GM19467 (cell line): ENCODE results near the gene CPED1.
"Not testable (repeated sequence)": the region's sequence is repeated elsewhere in the genome, so short reads cannot be mapped to it uniquely, and the experiment has no call there.

Experiments
- ATAC-seq: cut with Tn5 transposase; IDR thresholded peaks from one replicate; pipeline ENCODE4 v1.9.1; 2021; ENCODE audit warnings: mild to moderate bottlenecking, moderate library complexity; ENCODE audit not compliant: unreplicated experiment

Gene CPED1

DNA sequence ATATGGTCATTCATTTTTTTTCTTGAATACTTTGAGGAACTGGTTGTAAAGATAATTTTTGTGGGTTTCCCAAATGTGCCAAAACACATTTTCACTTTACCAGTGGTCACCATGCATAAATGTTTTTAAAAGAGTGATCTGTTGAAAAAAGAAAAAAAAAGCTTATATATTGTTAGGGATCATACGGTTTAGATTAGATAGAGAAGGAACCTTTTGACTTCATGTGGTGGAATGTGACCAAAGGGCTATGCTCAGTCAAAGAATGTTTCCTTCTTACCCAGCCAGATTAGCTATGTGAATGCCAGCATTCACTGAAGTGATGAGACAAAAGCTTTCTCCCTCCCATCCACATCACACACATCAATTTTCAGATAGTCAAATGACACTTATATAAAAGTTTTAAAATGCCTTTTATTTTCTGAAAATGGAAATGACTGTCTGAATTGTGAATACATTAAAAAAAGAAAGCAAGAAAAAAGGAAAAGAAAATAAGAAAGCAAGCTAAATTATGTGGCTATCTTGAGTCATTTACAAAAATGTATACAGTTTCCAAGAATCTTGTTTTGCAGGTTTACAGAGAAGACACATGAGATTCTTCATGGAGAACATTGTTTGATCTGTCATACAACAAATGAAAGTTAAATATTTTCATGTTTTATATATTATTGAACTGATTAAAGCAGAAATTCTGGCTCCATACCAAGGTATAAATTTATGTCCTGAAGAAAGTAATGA is 8.6 kb upstream of the CPED1 start:
- no peak for ATAC-seq

DNA sequence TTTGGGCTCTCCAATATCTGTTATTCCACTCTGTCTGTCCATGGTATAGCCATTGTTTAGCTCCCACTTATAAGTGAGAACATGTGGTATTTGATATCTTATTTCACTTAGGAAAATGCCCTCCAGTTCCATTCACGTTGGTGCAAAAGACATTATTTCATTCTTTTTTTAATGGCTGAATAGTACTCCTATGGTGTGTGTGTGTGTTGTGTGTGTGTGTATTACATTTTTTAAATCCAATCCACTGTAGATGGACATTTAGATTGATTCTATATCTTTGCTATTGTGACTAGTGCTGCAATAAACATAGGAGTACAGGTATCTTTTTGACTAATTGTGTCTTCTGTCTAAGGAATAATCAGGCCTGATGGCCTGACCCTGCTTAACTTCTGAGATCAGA is 7.4 kb upstream of the CPED1 start:
- no peak for ATAC-seq

DNA sequence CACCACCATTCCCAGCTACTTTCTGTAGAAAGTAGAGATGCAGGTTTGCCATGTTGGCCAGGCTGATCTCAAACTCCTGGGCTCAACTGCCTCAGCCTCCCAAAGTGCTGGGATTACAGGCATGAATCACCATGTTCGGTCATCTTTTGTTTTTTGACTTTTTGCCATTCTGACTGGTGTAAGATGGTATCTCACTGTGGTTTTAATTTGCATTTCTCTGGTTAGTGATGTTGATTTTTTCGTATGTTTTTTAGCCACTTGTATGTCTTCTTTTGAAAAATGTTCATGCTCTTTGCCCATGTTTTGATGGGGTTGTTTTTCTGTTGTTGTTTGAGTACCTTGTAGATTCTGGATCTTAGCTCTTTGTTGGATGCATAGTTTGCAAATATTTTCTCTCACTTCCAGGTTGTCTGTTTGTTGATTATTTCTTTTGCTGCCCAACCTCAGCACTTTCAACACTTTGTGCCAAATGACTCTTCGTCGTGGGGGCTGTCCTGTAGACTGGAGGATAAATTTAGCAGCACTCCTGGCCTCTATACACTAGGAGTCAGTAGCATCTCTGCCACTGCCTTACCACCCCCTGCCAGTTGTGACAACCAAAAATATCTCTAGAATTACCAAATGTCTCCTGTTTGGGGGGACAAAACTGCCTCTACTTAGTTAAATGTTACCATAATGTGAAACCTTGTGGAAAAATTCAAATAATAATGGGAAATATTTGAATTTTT is 6.5 kb upstream of the CPED1 start:
- no peak for ATAC-seq

DNA sequence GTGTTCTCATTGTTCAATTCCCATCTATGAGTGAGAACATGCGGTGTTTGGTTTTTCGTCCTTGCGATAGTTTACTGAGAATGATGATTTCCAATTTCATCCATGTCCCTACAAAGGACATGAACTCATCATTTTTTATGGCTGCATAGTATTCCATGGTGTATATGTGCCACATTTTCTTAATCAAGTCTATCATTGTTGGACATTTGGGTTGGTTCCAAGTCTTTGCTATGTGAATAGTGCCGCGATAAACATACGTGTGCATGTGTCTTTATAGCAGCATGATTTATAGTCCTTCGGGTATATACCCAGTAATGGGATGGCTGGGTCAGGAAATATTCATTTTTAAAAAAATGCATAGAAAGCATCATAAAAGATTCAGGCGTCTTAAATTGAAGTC is 4.9 kb upstream of the CPED1 start:
- not testable (repeated sequence) for ATAC-seq

DNA sequence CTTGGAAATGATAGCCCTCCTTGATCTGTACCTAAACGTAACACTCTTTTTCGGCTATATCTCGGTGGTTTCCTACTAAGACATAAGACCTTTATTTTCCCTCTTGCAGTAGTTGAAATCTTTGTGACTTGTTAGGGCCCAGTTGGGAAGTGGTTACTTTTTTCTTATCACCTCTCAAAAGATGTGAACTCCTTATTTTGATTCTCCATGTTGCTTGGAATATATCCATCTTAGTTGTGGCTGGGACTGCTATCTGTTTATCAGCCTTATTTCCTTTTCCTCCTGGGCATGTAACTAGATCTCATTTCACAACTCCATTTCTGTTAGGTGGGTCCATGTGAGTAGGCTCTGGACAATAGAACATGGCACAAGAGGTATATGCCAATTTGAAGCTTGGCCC is 4.1 kb upstream of the CPED1 start:
- ATAC-seq: no peak

DNA sequence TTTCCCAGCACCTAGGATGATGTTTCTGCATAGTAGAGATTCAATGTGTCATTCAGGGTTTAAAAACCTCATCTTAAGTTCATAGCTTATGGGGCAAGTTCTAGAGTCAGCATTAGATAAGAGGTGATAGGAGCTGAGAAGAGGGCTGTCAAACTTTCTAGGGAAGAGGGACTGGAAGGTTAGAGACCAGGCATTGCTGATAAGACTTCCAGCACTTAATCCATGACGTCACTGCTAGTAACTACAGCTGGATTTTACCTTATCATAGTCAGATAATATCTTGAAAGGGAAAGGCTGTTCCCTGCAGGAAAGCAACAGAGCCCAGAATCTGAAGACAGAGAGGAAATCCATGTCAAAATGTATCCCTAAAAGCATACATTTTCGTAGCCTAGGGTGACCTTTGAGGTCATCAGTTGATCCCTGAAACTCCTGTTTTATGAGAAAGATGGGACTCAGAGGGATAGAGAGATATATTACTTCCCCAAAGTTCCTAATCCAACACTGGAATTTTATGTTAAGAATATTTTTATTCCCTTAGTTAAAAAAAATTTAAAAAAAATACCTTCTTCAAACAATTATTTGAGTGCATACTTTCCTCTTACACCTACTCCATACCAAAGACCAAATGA is 3.3 kb upstream of the CPED1 start:
- no peak for ATAC-seq

DNA sequence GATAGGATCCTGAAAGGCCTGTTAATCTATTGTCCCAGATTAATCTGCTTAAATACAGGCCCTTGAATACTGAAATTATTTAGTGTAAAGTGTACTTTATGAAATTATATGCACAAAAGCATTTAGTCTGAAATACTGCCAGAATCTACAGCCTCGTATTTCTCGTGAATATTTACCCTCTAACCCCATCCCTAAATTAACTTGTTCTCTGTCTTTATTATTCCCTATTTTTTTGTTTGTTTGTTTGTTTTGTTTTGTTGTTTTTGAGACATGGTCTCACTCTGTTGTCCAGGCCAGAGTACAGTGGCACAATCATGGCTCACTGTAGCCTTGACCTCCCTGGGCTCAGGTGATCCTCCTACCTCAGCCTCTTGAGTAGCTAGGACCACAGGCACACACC is 2.7 kb upstream of the CPED1 start:
- ATAC-seq: no peak

DNA sequence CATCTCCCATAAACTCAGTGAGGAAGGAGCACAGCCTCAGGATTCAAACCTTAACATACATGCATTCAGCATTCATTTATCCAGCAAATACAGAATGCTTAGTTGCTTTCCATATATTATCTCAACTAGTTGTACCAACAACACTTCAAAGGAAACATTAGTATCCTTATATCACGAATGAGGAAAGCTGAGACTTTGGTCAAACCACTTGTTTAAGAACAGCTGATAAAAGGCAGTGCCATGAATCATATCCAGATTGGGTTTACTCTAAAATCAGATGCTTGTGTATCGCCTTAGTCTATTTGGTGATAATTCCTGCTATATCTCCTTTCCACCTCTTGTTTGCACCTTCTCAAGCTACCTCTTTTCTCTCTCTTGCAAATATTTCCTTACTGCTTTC is 1.9 kb upstream of the CPED1 start:
- ATAC-seq: no peak

DNA sequence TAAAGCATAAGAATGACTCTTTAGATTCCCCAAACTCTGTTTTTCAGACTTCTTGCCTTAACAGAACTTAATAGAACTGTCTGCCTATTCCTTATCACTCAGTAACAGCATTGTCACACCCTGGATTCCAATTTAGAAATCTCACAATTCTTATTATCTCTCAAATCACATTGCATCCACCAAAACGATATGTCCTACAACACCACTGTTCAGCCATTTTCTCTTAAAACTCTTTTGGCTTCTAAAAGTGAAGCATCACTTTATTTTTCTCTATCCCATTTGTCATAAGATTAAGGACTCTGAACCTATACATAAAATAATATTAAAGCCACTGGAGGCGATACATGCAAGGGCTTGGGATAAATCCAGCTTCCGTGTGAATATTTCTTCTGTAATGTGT is 1.2 kb upstream of the CPED1 start:
- ATAC-seq: no peak

DNA sequence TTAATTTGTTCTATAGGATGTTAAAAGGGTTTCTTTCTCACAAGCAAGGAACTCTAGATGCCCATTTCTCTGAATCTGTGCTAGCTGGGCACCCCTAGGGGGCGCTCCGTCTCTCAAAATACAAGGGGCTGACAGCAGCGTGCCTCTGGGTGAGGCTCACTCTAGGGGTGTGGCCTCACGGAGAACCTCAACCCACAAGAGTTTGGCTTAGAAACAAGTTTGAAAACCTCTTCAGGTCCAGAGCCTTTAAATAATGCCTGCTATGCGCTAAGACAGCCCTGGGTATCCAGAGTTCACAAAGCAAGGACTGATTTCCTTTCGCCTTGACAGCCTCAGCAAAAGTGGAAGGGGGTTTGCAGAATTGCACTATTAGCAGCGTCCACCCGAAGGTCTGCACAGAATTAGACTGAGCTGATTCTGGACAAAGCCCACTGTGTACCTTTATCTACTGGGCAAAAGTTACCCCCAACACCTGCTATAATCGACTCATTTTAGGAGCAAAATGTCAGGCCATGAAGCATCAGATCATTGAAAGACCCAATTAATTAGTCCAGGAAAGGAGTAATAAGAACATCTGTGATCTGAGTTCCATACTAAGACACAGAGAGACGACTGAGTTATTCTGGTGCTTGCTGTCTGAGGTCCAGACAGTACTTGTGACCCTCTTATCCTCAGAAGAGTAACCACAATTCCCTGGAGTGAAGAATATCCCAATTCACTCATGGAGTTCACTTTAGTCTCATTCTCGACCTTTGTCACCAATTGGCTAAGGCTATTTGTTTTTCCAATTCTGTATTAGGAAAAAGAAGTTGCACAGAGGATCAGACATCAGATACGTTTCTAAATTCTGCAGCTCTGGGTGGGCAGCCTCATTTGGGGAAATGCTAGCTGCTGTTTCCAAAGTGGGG is 574 bp upstream of the CPED1 start:
- peak; percentile 93 for ATAC-seq

DNA sequence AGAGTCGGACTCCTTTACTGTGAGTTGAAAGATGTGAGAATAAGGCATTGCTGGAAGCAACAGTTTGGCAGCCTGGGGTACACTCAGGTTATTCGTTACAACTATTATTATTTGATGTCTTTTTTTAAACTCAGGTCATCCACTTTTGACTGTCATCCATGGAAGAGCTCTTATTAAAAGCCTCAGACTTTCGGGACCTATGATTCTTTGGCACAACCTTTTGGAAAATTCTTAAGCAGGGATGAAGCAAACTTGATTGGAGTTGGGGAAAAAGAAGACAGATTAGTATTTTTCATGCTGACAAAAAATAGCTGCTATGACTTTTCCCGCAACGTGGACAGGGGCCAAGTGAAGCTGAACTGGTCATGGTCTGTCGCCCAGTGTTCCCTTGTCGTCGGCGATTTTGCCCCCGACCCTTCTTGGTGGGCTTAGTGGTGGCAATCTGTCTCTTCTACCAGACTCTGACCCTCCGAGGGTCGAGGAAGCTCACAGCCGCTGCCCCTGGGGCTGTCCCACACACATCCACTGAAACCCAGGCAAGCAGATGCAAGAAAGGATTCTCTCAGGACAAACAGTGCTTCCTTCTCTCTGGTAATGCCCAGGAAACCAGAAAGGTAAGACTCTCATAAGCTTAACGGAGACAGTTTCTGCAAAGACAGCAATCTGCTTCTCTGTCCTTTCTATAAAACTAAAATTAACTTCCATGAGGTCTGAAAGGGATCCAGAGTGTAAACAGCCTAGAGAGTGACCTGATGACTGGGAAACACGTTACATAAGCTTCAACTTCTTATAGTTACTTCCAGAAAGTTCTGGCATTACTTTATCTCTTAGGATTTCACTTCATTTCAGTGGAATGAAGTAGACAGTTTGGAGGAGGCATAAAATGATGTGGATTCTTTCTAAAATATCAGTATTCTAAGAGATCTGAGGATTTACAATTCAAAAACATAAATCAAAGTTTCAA is 1.0 kb downstream of the CPED1 start:
- ATAC-seq: no peak

DNA sequence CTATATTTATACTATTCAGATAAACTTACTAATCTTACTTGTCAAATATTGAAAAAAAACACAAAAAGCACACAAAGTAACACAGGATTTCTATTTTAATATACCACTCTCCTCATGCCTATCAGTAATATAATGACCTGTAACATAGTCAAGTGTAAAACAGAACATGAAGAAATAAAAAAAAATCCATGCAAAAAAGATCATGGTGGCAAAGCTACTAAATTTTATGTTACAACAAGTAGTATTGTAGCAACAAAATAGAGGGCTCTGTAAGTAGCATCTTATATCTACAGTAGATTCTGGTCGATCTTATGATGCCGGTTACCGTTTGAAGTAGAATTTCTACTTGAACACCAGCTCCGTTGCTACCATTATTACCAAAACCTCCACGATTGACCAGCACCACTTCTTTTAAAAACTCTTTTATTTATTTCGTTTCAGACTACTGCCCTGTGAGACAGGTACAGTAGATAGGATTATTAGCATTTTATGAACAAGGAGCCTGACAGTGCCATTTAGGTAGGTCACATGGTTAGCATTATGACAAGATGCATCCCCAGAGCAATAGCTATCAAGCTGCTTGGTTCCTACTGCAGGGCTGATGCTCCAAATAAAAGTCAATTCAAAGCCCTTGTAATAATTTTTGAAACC is 2.1 kb downstream of the CPED1 start:
- no peak for ATAC-seq

DNA sequence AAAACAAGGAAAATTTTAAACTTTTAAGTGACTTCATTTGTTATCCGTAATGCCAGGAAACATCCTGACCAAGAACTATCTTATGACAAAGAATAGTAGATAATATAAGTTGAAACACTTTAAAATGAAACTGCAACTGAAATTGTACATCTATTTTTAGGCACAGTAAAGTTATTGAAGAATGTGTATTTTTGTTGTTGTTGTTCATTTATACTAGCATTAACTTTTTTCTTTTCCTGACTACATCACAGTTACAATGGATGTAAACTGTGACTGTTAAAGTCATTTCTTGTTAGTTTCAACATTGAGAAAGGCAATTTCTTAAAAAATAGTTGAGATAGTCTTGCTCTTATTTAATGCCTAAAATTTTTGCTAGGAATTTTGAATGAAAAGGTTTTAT is 2.6 kb downstream of the CPED1 start:
- no peak for ATAC-seq

DNA sequence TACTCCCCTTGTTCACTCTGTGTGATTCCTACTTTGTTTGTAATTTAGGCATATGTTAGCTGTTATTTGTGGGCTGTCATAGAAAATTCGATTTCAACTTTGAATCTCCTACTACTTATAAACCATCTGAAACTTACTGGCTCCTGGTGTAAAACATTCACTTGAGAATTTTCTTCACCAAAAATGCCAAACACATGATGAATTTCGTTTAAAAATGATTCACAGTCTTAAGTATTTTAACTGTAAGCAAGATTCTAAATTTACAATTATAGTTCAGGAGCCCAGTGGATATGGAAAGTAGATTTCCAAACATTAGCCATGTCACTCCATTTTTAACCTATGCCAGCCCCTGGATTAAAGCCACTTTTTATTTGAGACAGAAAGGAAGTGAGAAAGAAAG is 3.1 kb downstream of the CPED1 start:
- ATAC-seq: no peak

DNA sequence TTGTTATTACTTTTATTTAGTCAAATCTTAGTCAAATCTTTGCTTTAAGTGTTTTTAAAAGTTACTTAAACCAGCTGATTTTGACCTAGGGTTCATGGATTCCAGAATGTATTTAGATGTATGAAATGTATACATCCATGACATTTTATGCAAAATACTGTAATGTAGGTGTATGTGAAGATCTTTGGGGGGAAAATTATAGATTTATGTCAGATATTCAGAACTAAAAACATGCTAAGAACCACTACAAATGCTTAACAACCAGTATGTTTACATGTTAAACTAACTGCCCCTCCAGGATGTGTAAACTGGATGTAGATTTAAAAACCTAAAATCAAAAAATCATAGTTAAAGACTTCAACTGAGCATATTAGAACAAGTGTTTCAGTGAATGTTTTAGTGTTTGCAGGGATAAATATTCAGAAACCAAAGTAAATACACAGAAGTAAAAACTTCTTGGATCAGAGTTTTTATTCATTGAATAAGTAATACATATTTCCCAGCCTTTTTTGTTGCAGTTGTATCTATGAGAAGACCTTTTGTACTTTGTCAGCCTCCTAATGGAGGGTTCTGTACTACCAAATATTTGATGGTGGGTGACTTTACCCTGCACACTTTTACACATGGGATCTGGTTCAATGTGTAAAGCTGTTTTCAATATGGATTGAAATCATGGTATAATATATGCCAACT is 3.9 kb downstream of the CPED1 start:
- no peak for ATAC-seq

DNA sequence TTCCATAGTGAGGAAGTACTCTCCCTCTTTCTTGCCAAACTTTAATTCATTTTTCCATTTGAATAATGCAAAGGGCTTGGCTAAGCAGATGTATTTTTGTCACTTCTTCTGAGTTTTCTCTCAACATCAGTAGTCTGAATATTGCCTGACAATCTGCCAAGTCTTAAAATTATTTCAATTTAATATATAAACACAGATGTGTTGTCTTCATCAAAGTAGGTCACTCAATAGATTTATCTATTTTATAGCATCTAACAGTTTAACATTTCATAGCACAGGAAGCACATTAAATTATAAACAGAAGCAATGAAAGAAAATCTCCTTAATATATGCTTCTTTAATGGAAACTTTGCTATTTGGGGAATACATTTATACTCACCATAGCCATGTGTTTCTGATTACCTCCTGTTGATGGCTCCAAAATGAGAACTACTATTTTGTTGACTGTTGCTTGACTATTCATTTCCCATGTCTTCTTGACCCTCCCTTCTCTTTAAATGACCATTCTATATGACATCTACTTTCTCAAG is 4.5 kb downstream of the CPED1 start:
- no peak for ATAC-seq

DNA sequence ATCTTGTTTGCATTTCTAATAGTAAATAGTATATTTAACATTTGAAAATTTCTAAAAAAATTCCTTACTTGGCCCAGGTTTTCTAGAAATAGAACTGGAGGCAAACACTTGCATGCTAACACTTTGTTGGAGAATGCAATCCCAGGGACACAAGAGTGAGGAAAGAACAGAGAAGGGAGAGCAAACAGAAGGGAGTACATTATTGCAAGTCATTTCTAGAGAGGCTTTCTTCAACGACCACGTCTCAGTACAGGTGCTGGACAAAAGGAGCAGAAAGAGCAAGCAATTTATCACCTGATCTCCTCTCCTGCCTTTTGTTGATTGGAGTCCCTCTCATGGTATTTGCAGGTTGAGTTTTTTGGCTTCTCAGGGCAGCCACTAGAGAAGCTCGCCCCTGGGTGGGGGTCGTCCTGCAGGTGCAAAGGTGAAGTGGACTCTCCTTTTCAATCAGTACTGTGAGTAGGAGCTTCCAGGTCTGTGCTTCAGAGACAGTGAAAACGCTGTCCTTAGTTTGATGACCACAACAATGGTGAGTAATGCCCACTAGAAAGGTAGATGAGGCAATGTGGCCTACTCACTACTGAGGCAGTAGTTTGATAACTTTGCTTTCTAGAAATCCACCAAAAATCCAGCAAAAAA is 5.2 kb downstream of the CPED1 start:
- ATAC-seq: no peak
